T47D (cell line): ENCODE measurements around the gene HOGA1.
"Not testable (repeated sequence)": the region's sequence is repeated elsewhere in the genome, so short reads cannot be mapped to it uniquely, and the experiment has no call there.

Experiments
- DNase-seq, 2 experiments: peaks; one replicate each; pipeline versions ENCODE4 v3.0.0 to v3.0.0-alpha.2; 2011 to 2012; ENCODE audit warnings: low read depth in 1 of 2, low spot score in 1 of 2
- JUND ChIP-seq: IDR thresholded peaks from 2 replicates; pipeline ENCODE4 v1.6.1; 2012; ENCODE audit warnings: low read depth
- in situ Hi-C: cut with HindIII; loops from 2 replicates; pipeline ENCODE4 v1.10.0; 2016; ENCODE audit warnings: low sequenced_read_pairs, low pct_unique_long_range_greater_than_20kb

HOGA1 gene

DNA sequence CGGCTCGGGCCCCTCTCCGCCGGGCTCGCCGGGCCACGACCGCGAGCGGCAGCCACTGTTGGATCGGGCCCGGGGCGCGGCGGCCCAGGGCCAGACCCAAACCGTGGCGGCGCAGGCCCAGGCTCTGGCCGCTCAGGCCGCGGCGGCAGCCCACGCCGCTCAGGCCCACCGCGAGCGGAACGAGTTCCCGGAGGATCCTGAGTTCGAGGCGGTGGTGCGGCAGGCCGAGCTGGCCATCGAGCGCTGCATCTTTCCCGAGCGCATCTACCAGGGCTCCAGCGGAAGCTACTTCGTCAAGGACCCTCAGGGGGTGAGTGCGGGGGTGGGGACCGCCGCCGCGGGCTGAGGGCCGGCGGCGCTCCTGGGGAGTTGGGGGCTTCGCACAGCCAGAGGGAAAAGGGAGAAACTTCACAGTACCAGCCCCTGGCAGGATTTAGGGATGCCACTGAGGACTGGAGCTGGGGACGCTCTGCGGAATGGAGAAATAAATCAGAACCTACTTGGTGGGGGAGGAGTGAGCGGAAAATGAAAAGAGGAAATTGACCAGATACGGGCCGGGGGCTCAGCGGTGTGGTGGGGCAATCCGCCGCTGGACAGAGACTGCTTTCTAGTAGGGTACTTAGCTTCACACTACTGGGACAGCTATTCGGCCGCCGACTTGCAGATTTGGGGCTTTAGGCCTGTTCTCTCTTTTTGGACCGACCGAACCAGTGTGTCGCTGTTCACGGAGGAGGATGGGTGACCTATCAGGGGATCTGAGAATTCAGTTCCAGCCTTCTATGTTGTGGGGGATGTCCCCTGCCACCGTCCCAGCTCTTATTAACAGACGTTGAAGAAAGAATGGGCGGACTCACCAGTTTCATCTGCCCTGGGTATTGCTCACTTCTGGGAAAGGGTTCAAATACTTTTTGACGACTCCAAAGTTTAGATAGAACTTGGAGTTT, 57.0 kb downstream of the HOGA1 start:
- TF ChIP-seq JUND: no peak
- in situ Hi-C loops: no loop called here
- DNase-seq: peak in 1 of 2 experiments; percentile 19

DNA sequence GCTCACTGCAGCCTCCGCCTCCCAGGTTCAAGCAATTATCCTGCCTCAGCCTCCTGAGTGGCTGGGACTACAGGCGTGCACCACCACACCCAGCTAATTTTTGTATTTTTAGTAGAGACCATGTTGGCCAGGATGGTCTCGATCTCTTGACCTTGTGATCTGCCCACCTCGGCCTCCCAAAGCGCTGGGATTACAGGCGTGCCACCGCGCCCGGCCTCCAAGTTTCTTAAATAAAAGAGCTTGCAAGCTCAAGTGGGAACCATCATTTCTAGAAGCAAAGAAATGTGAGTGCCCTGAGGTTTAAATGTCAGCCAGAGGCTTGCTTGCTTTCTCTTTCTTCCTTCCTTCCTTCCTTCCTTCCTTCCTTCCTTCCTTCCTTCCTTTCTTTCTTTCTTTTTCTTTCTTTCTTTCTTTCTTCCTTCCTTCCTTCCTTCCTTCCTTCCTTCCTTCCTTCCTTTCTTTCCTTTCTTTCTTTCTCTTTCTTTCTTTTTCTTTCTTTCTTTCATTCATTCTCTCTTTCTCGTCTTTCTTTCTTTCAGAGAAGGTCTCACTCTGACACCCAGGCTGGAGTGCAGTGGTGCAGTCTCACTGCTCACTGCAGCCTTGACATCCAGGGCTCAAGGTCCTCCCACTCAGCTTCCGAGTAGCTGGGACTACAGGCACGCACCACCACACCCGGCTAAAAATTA, 58.4 kb downstream of the HOGA1 start:
- DNase-seq, in situ Hi-C loops: not testable (repeated sequence)

DNA sequence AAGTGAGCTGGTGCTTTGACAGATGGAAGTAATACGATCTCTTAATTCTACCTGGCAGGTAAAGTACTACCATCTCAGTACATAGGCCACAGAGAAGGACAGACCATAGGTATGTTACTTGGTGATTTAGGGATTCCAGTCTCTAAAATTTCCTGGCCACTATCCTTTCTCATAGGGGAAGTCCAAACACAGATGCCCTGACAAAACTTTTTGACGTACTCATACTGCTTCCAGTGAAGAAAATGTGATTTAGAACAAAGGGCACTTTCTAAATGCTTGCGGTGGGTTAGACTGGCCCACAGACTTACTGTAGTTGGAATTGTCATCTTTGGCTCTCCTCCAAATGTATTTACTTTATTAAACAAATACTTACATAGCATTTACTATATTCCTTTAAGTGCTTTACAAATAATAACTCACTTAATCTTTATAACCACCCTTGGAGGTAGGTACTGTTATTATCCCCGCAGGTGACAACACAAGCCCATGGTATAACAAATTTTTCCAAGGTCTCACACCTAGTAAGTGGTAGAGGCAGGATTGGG, 59.3 kb downstream of the HOGA1 start:
- no peak for TF ChIP-seq JUND
- peak in 1 of 2 experiments; percentile 18 for DNase-seq
- in situ Hi-C loops: no loop called here

DNA sequence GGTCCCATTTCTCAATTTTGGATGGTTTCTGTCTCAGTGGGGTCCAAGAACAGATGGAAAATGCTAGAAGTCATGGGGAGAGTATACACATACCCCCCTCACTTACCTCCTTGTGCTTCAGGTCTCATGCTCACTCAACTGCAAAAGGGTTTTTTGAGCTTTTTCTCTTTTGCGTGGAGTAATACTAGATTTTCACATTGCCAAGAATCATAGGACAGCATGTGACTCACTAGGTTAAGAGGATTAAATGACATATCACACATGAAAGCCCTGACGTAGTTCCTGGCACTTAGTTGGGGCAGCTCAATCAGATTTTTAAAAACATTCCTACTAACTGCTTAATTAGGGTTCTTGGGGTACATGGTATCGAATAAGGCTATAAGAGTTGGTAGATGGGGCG, 60.7 kb downstream of the HOGA1 start:
- no peak for TF ChIP-seq JUND
- in situ Hi-C loops: no loop called here
- DNase-seq: no peak

DNA sequence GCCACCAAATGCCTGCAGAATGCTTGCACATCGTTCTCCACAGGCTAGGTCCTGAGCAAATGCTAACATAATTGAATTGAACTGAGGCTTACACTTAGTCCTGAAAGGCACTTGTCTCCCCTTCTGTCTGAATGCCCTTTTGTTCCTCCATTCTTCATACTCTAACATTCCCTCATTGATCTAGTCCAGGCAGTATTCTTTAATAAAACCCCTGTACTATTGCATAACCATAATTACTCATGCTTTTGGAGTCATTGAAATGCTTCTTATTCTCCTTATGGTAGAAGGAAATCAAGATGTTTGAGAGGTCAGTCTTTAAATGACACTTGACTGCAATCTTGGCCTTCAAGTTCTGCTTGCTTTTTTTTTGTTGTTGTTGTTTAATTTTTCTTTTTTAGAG, 63.4 kb downstream of the HOGA1 start:
- in situ Hi-C loops: no loop called here
- TF ChIP-seq JUND: no peak
- DNase-seq: no peak

DNA sequence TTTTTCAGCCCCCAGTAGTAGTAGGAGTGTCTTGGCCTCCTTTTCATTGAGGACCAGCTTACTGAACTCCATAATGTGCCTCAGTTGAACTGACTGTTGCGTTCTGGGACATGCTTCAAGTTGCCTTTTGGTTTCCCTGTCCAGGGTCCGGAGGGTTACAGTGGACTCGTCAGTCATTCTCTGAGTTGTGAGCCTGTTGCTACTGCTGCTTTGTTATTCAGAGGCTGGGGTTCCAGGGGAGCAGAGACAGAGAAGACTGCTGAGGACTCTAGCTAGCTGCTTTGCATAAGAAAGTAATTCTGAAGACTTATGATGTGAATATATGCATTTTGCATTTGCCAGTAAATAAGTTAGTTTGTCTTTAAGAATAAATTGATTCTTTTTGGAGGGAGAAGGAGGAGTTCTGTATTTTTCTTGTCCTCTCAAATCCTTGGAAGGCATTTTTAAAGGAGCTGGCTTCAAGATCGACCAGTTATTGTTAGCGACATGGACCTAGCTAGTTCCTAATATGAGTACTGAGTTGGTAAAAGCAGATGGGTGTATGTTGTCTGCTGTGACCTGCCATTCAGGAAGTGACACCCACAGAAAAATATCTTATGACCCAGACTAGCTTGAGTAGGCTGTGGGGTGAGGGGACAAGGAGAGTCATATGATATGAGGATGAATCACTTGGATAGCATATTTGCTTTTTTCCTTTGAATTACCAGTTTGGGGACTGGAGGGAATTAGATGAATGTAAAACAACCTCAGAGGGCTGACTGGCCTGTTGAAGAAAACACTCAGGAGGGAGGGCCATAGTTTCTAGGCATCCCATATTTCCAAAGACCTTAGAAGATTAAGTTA, 64.6 kb downstream of the HOGA1 start:
- no peak for TF ChIP-seq JUND
- in situ Hi-C loops: no loop called here
- no peak for DNase-seq

DNA sequence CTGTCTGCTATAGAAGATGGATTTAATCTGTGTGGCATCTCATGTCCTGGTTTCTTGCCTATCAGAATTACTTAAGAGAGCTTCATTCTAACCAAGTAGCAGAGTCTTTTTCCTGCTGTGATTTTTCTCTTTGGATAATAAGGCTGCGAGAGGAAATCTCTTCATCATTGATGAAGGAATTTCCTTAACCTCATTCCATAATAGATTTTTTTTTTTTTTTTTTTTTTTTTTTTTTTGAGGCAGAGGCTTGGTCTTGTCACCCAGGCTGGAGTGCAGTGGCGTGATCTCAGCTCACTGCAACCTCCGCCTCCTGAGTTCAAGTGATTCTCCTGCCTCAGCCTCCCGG, 65.2 kb downstream of the HOGA1 start:
- DNase-seq, in situ Hi-C loops: not testable (repeated sequence)

DNA sequence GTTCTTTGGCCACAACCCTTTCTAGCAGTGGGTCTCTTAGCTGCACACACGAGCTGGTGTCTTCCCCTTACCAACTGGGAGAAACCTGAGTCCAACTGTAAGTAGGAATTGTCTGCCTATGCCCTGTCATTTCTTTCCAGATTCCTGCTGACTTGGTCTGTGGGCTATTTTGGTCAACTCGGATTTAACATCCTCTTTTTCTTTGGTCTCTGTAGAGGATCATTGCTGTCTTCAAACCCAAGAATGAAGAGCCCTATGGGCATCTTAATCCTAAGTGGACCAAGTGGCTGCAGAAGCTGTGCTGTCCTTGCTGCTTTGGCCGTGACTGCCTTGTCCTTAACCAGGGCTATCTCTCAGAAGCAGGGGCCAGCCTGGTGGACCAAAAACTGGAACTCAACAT, 66.5 kb downstream of the HOGA1 start:
- TF ChIP-seq JUND: no peak
- in situ Hi-C loops: no loop called here
- no peak for DNase-seq

DNA sequence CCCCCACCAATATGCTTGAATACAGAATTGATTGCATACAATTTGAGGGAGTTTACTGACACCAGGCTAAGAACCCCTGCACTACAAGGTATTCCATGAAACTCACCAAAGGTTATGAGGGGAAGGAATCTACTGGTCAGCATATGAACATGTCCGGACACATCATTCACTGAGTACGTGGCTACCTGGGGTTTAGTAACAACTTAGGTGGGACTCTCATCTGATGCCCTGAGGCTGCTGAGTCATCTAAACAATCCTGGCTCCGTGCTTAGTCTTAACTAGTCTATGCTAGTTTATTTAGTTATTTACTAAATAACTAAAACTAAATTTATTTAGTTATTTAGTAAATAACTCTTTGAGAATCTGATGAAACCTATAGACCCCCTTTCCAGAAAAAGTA, 67.6 kb downstream of the HOGA1 start:
- DNase-seq: no peak
- in situ Hi-C loops: no loop called here
- no peak for TF ChIP-seq JUND

DNA sequence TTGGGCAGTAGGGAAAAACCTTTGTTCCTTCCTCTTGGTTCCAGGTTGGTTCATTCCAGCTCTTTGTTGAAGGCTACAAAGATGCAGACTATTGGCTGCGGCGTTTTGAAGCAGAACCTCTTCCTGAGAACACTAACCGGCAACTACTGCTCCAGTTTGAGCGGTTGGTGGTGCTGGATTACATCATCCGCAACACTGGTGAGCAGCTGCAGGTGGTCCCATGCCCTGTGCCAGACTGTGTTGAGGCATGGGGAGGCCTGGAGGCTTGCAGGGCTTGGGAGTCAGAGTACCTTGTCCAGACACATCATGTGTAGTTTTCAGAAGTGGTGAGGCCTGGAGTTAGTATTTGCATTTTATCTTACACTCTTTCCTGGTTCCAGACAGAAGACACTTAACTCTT, 72.6 kb downstream of the HOGA1 start:
- in situ Hi-C loops: no loop called here
- DNase-seq: no peak
- no peak for TF ChIP-seq JUND

DNA sequence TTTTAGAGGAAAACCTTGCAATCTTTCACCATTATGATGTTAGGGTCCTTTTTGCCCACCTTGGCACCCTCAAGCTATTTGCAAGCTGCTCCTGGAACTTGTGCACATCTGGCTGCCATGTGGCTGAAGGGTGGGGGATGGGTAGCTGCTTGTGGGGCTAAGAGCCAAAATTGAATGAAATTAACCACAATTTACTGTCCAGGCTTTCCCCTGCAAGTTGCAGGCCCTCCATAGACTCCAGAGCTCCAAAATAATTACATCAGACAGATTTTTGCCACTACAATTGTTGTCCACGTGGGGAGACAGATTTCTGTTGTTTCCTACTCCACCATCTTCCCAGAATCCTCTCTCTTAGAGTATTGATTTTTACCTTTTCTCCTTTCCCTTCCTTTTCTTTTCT, 75.4 kb downstream of the HOGA1 start:
- DNase-seq: no peak
- in situ Hi-C loops: no loop called here
- no peak for TF ChIP-seq JUND
